Measurements from ENCODE around the gene SLCO1C1. TPM values are rescaled to one million over a fixed set of nuclear protein-coding genes. Genes with fewer than 3 reads are reported as not detected.

Gene SLCO1C1
- total RNA-seq, 1 experiment from 2014 or later = not detected

GRCh38 chr12:20653871-20654270 is 41.3 kb upstream of the SLCO1C1 start:
- Histone ChIP-seq H3K9me3 (ENCODE audit: control insufficient read depth in 1 of 2, insufficient read depth in 1 of 2, low read depth in 1 of 2, low read length in 2 of 2) (no peaks in the 10 kb centered on the region), H2AFZ (ENCODE audit: low read depth, low read length, poor library complexity, severe bottlenecking) (no peak overlapping the region), H4K20me1 (ENCODE audit: insufficient read depth) (no peaks in the 10 kb centered on the region), H3K4me3 (replicated peaks in 1 of 2; ENCODE audit: low read depth in 1 of 2, low read length in 2 of 2) (no peak overlapping the region), H3K4me2 (ENCODE audit: low read length) (no peak overlapping the region), H3K36me3 (ENCODE audit: control insufficient read depth in 1 of 2, insufficient read depth in 2 of 2, low read length in 2 of 2) (no peaks in the 10 kb centered on the region), H3K27me3 (ENCODE audit: insufficient read depth, low read length) (no peaks in the 10 kb centered on the region), H3K9me2 (ENCODE audit: insufficient read depth) (no peaks in the 10 kb centered on the region), H3K27ac (ENCODE audit: low read depth, low read length) (no peak overlapping the region), H3K4me1 (ENCODE audit: control insufficient read depth in 1 of 2, insufficient read depth in 2 of 2, low read length in 2 of 2) (no peaks in the 10 kb centered on the region; a peak in 1 of 4 replicates), H3K9ac (ENCODE audit: low read length) (no peak overlapping the region), H3K79me2 (ENCODE audit: insufficient read depth, low read length) (no peaks in the 10 kb centered on the region)
- POLR2A ChIA-PET = no interaction called here
- TF ChIP-seq EGR1 (IDR thresholded peaks at IDR 0.05; ENCODE audit: low read depth) (no peak), POLR2A (IDR thresholded peaks at IDR 0.05; ENCODE audit: borderline replicate concordance, extremely low read depth, insufficient read depth, insufficient read length) (no peak), CTCF (IDR thresholded peaks at IDR 0.05 in 2 of 3, conservative IDR thresholded peaks at IDR 0.05 in 1 of 3; ENCODE audit: borderline replicate concordance in 1 of 3, insufficient read depth in 1 of 3, low read depth in 2 of 3, low read length in 2 of 3) (no peak)
- intact Hi-C loops (cut with micrococcal nuclease) = no loop called here
- CTCF ChIA-PET = no interaction called here
- ATAC-seq = no peak
- DNase-seq (ENCODE audit: low read depth, low spot score) = no peak
- RAD21 ChIA-PET (ENCODE audit: low non-redundant PET in 1 of 2, low total read pairs in 2 of 2, uncharacterized antibody in 2 of 2, unreplicated experiment in 2 of 2) = no interaction called here
- no TSS peak for BruUV-seq (replicated peaks)

- Histone ChIP-seq H3K4me2 (ENCODE audit: low read length) (no peak overlapping the region), H3K27me3 (ENCODE audit: insufficient read depth, low read length) (no peaks in the 10 kb centered on the region), H3K9me2 (ENCODE audit: insufficient read depth) (no peaks in the 10 kb centered on the region), H3K9ac (ENCODE audit: low read length) (no peak overlapping the region), H3K4me3 (replicated peaks in 1 of 2; ENCODE audit: low read depth in 1 of 2, low read length in 2 of 2) (no peak overlapping the region), H2AFZ (ENCODE audit: low read depth, low read length, poor library complexity, severe bottlenecking) (no peak overlapping the region), H3K27ac (ENCODE audit: low read depth, low read length) (no peak overlapping the region), H3K4me1 (ENCODE audit: control insufficient read depth in 1 of 2, insufficient read depth in 2 of 2, low read length in 2 of 2) (no peaks in the 10 kb centered on the region; a peak in 1 of 4 replicates), H4K20me1 (ENCODE audit: insufficient read depth) (no peaks in the 10 kb centered on the region), H3K9me3 (ENCODE audit: control insufficient read depth in 1 of 2, insufficient read depth in 1 of 2, low read depth in 1 of 2, low read length in 2 of 2) (peaks cover 2 to 3% of the 10 kb centered on the region in 2 experiments; a peak in 2 of 4 replicates), H3K36me3 (ENCODE audit: control insufficient read depth in 1 of 2, insufficient read depth in 2 of 2, low read length in 2 of 2) (no peaks in the 10 kb centered on the region), H3K79me2 (ENCODE audit: insufficient read depth, low read length) (no peaks in the 10 kb centered on the region)
- ChIA-PET POLR2A (no interaction called here), RAD21 (ENCODE audit: low non-redundant PET in 1 of 2, low total read pairs in 2 of 2, uncharacterized antibody in 2 of 2, unreplicated experiment in 2 of 2) (no interaction called here), CTCF (no interaction called here)
- BruUV-seq (replicated peaks) = no TSS peak
- intact Hi-C loops (cut with micrococcal nuclease) = no loop called here
- DNase-seq (ENCODE audit: low read depth, low spot score) = no peak
- ATAC-seq = no peak
- TF ChIP-seq SP1 (IDR thresholded peaks at IDR 0.05; ENCODE audit: low read depth) = no peak
- no peak for TF ChIP-seq TCF7L2 (IDR thresholded peaks at IDR 0.05; ENCODE audit: borderline replicate concordance, extremely low read depth, insufficient read depth, insufficient read length)
- no peak for TF ChIP-seq YY1 (IDR thresholded peaks at IDR 0.05; ENCODE audit: extremely low read depth, insufficient replicate concordance, low read depth, low read length)
- TF ChIP-seq REST (IDR thresholded peaks at IDR 0.05; ENCODE audit: low read depth) = no peak
- TF ChIP-seq RAD21 (IDR thresholded peaks at IDR 0.05; ENCODE audit: low read depth) = no peak
- no peak for TF ChIP-seq EGR1 (IDR thresholded peaks at IDR 0.05; ENCODE audit: low read depth)
- TF ChIP-seq ELF1 (IDR thresholded peaks at IDR 0.05; ENCODE audit: borderline replicate concordance, low read depth) = no peak
- TF ChIP-seq JUND (IDR thresholded peaks at IDR 0.05) = no peak
- no peak for TF ChIP-seq ZNF274 (IDR thresholded peaks at IDR 0.05; ENCODE audit: low read depth, low read length)
- no peak for TF ChIP-seq EZH2phosphoT487 (IDR thresholded peaks at IDR 0.05; ENCODE audit: borderline replicate concordance)
Measured at GRCh38 chr12:20656600-20656999, 38.5 kb upstream of the SLCO1C1 start.

All from HCT116 (cell line).